A172 (cell line): Measurements from ENCODE around the gene RNLS. TPM values are rescaled to one million over a fixed set of nuclear protein-coding genes. Genes with fewer than 3 reads are reported as not detected.
A peak's percentile ranks its signal among the peaks of the same experiment; 100 is the strongest.

ENCODE experiments used
- DNase-seq: peaks from one replicate; pipeline ENCODE4 v3.0.0-alpha.2; 2015; ENCODE audit warnings: low spot score
- total RNA-seq: library from RNA; depleted of rRNA; stranded (reverse); fragments of >200 nt; shearing (Covaris generic); gene quantifications from 2 replicates; pipeline ENCODE4 v1.2.3, GENCODE V29; 2014

Gene RNLS
- total RNA-seq, 1 experiment from 2014 or later = 25.1 TPM

- DNase-seq = no peak
Measured at GRCh38 chr10:88431103-88431502, 152.0 kb downstream of the RNLS start.

- DNase-seq = no peak
Measured at GRCh38 chr10:88428976-88429375, 154.1 kb downstream of the RNLS start.

GRCh38 chr10:88428442-88428841, 154.7 kb downstream of the RNLS start:
- peak; percentile 44 for DNase-seq

GRCh38 chr10:88427024-88427423, 156.1 kb downstream of the RNLS start:
- no peak for DNase-seq

DNA sequence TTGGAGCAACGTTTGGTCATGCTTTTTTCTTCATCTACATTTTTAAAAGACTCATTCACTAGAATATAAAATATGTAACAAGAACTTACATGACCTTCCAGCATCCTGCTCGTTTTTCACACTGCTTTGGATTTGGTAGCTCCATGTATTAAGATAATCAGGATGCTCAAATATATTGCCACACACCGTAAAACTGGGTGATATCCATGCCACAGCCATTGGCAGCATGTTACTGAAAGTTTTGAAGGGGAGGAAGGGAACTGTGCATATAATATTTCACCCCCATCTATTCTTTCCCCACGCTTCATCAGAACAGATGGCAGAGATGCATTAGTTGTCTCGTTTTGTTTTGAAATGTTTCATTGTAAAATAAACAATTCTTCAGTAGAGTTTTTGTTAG, 158.2 kb downstream of the RNLS start:
- DNase-seq = no peak

DNA sequence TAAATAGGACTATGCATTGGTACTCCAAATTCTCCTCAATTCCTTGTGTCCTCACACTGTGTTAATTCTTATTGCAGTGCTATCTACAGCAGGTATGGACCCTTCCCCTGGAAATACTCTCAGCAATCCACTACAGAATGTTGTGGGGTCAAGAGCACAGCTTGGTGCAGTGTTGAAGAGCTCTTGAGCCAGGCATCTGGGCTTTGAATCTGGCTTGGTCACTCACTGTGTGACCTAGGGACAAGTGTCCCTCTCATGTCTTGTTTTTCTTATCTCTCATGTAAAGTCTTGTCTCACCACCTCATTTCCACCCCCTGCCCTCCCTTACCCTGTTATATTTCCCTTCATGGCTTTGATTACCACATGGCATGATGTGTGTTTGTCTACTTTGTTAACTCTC, 159.4 kb downstream of the RNLS start:
- no peak for DNase-seq

DNA sequence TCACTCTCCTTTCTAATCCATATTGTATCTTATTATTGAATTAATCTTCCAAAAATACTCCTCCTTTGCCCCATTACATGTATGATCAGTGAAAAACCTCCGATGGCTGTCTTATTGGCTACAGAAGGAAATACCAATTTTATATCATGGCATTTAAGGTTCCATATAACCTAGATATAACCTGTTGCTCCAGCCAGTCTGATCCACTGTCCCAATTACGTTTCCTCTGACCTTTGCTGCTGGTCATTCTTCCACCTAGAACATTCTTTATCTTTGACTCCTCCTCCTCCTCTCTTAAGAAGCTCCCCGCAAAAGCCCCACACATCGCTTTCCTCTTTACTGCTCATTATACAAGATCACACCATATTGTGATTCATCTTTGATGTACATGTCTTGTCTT, 161.5 kb downstream of the RNLS start:
- no peak for DNase-seq

DNA sequence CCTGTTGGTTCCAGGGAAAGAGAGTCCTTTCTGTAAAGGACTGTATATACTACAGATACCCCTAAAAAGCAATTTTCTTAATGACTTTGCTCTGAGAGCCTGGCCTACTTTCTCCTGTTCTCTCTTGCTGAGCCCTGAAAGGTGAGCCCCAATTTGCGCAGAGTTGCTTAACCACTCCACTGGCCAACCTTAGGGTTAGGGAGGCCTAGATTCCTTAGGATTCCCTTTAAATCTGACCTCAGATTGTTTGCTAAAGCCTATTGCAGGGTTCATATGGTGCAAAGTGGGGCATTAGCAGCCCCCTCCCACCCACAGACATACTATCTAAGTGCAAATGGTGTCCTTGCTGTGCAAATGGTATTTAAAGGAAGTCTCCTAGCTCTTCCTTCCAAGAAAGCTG, 164.2 kb downstream of the RNLS start:
- no peak for DNase-seq

DNA sequence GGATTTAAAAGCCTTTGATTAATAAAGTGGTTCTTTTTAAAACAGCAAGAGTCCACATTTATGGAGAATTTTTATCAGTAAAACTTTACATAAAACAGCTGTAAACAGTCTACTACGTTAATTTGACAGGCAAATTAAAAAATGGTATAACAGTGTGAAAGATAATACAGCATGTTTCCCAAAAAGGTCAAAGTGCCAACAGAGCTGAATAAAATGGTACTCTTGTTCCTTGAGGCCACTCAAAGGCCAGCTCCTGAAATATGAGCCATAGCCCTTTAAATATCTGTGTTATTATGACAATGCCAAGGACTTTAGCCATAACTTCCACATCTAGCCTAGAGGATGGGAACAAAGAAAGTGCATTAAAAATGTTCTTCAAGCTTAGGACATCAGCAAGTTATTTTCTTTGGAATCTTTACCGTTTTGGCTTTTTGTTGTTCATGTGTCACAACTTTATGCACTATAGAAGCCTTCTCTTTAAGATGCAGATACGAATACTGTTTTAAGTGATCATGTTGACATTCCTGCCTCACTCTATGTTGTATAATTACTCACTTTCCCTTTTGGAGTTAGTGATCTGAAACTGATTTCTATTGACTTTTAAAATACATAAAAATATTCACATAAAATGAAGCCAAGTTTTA, 165.6 kb downstream of the RNLS start:
- DNase-seq = no peak

- no peak for DNase-seq
Measured at GRCh38 chr10:88416801-88417200, 166.3 kb downstream of the RNLS start.

- DNase-seq = no peak
Measured at GRCh38 chr10:88415533-88416130, 167.5 kb downstream of the RNLS start.

- no peak for DNase-seq
Measured at GRCh38 chr10:88413412-88413811, 169.7 kb downstream of the RNLS start.

DNA sequence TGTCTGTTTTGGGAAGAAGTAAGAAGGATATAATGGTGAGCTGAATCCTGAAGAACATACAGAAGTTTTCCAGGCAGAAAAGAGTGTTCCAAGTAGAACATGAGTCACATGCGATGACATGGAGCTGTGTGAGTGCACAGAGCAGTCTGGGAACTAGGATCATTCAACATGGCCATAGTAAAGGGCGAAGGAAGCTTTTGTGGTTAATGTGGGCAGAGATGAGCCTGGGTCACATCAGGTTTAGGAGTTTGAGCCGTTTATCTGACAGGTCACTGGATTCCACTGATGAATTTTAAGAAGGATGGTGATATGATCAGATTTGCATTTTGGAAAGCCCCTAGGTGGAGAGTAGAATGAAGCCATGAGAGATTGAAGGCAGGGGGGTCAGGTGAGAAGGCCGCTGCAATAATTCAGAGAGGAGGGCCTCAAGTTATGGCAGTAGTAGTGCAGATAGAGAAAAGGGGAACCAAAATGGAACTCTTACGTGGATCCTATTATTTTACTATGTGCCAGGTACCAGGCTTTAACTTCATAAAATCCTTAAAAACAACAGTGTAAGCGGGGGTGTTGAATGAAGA, 171.3 kb downstream of the RNLS start:
- DNase-seq = no peak

DNA sequence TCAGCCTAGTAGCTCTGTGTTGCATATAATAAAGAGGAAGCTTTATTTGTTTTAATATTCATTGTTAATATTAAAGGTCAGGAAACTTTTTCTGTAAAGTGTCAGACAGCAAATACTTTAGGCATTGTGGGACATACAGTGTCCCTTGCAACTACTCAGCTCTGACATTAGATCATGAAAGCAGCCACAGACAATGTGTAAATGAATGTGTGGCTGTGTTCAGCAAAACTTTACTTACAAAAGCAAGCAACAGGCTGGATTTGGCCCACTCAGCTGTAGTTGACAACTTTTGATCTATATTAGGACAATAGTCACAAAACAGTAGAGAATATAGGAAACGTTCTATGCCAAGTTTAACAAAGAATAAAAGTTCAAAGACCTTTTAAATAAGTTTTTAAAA, 173.3 kb downstream of the RNLS start:
- DNase-seq = no peak

GRCh38 chr10:88409236-88409635, 173.9 kb downstream of the RNLS start:
- DNase-seq = no peak

- DNase-seq = no peak
Measured at GRCh38 chr10:88408096-88408495, 175.0 kb downstream of the RNLS start.

DNA sequence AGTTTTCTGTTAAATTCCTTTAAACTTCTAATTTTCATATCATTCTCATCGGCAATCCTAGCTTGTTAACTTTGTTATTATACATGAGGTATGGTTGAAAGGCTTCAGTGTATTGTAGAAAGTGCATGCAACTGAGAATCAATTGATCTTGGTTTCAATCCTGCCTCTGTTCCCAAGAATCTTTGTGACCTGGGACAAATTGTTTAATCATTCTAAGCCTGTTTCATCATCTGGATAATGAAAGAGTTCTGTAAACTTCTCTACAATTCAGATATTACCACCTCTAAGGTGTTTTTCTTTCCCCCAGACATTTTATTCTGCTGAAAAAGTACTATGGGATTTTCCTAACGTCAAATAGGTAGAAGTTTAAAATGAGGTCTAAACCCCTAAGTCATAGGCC, 179.0 kb downstream of the RNLS start:
- no peak for DNase-seq

DNA sequence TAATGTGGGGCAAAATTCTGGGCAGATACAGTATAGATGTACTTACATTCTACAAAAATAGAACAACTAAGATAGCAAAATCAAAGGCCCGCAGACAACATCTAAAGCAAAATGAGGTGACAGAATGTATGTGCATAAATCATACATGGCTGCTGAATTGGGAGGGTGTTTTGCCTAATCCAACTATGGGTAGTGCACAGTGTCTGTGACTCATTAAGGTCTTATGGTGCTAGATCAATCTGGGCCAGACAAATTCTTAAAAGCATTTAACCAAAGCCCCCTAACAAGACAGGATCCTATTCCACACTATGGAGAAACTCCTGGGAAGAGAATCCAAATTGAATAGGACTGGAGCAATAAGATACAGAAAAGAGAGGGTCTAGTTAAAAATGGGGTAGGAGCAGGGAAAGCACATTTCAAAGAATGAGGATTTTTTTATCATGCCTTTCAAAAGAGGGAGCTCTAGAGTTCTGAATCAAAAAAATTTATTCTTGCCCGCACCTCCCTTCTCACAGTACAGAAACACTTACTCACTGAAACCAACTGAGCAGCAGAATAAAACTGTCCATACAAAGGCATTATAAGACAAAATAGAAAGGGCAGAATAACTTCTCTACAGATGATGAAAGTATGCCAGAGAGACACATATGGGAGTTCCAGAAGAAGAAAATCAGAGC, 181.3 kb downstream of the RNLS start:
- DNase-seq = peak; percentile 41

GRCh38 chr10:88399240-88399639, 183.9 kb downstream of the RNLS start:
- no peak for DNase-seq

GRCh38 chr10:88395677-88396076, 187.4 kb downstream of the RNLS start:
- DNase-seq = peak; percentile 34

- DNase-seq = no peak
Measured at GRCh38 chr10:88392222-88392621, 190.9 kb downstream of the RNLS start.

DNA sequence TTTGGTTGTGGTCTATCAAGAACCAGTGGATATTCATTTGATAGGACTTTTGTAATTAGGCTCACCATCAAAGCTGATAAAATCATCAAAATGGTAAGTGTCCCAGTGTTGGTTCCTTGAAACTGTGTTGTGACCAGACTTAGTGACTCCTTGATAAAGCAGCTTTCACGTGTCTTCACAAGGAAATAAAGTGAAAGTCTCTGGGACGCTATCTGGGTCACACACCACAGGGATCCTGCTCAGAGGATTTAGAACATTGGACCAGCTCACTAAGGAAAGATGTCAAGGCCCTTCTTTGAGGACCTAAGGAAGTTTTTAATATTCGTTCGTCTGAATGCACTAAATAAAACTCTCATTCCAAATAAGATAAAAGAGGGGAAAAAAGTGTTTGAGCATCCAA, 193.1 kb downstream of the RNLS start:
- no peak for DNase-seq

GRCh38 chr10:88389456-88389855, 193.7 kb downstream of the RNLS start:
- DNase-seq = peak; percentile 60
